Sciatic nerve (tissue), 2 donors: ENCODE measurements around the gene SORL1. TPM values are rescaled to one million over a fixed set of nuclear protein-coding genes. Genes with fewer than 3 reads are reported as not detected.
"Not testable (repeated sequence)": the region's sequence is repeated elsewhere in the genome, so short reads cannot be mapped to it uniquely, and the experiment has no call there.

Experiments
- ATAC-seq: fragments of 200-7000 bp; cut with Tn5 transposase; one replicate; pipeline ENCODE4 v1.9.1; 2020; ENCODE audit warnings: mild to moderate bottlenecking, moderate library complexity
- DNase-seq: peaks from one replicate; pipeline ENCODE4 v3.0.0-alpha.2; 2020; ENCODE audit warnings: low spot score
- intact Hi-C: fragments of 100-400 bp; cut with DNase I; formaldehyde crosslinking; loops from one replicate; pipeline ENCODE4 v1.14.2; 2022
- total RNA-seq: library from RNA; stranded (reverse); fragmentation: NEBNext Ultra II Directional; extraction: Animal tissue kit (Norgen Biotek cat#: 25700); gene quantifications from one replicate; pipeline ENCODE4 v1.2.1, GENCODE V29; 2021
- donor health status: DM: no; HTN: no; CAD: no.
- donor health status: DM: no; HTN: no; CAD: no.

SORL1 gene
- total RNA-seq, 1 donor from 2014 or later = 45.1 TPM

GRCh38 chr11:121469910-121470309 lies 17.8 kb downstream of the SORL1 start:
- intact Hi-C loops = no loop called here
- no peak for ATAC-seq
- DNase-seq = no peak

DNA sequence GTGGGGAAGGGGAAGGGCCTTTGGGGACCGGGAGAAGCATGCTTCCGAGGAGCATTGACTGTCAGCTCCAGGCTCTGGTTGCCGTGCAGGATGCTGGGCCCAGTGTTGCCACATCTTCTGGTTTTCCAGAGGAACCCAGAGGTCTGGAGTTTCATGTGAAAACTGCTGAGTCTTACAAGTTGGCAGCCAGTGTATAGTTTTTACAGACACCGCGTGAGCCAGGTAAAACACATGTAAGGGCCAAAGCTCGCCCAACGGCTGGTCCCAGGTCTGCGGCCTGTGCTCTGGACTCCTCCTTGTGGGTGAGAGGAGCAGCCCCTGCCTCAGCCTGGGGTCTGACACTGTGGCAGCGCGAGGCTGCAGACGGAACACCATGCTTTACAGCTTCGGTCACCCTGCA lies 19.1 kb downstream of the SORL1 start:
- ATAC-seq (no peak), DNase-seq (no peak)
- intact Hi-C loops = no loop called here

DNA sequence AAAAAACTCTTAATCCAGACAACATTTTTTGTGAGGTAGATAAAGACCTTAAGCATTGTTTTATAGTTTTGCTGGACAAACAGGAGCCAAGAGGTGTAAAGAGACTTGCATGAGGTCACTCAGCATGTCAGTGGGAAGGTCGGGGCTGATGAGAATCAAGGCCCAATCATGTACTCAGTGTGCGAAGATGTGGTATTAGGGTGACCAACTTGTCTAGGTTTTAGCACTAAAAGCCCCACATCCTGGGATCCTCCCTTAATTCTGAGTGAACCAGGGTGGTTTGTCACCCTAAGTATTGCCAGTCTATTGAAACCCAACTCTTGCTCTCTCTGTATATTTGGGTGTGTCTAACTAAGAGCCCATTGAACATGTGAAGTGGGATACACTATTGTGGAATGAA lies 20.2 kb downstream of the SORL1 start:
- no peak for ATAC-seq
- no peak for DNase-seq
- intact Hi-C loops = no loop called here

- no peak for DNase-seq
- no peak for ATAC-seq
- intact Hi-C loops = no loop called here
Observed at GRCh38 chr11:121473064-121473777, 21.1 kb downstream of the SORL1 start.

DNA sequence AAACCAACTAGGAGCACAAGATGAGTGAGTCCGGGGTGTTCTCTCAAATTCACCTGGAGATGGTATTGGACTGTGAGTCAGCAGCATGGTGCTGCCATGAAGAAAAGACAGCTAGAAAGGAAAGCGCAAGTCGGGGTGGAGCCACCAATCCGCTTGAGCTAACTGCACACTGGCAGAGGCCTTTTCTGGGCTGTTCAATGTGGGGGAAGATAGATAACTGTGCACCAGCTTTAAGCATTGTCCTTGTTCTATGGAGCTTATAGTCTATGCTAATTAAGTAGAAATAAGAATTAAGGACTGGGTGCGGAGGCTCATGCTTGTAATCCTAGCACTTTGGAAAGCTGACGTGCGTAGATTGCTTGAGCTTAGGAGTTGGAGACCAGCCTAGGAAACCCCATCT lies 22.6 kb downstream of the SORL1 start:
- ATAC-seq = no peak
- intact Hi-C loops = no loop called here
- DNase-seq = no peak

DNA sequence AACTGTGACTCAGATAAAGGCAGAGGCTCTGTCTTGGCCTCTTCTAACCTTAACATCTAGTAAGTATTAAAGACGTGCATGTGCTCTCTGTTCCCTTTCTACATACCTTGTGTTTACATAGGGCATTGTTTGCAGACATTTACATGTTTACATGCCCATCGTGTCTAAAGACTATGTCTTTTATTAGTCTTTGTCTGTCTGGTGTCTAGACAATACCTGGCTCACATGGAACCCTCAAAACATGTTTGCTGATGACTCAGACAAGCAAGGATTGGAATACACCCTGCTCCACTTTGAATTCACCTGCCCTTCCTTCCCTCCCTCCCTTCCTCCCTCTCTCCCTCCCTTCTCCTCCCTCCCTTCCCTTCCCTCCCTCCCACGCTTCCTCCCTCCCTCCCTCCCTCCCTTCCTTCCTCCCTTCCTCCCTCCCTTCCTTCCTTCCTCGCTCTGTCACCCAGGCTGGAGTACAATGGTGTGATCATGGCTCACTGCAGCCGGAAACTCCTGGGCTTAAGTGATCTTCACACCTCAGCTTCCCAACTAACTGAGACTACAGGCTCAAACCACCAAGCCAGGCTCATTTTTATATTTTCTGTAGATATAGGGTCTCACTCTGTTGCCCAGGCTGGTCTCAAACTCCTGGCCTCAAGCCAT lies 24.4 kb downstream of the SORL1 start:
- intact Hi-C loops = no loop called here
- DNase-seq (no peak), ATAC-seq (no peak)

DNA sequence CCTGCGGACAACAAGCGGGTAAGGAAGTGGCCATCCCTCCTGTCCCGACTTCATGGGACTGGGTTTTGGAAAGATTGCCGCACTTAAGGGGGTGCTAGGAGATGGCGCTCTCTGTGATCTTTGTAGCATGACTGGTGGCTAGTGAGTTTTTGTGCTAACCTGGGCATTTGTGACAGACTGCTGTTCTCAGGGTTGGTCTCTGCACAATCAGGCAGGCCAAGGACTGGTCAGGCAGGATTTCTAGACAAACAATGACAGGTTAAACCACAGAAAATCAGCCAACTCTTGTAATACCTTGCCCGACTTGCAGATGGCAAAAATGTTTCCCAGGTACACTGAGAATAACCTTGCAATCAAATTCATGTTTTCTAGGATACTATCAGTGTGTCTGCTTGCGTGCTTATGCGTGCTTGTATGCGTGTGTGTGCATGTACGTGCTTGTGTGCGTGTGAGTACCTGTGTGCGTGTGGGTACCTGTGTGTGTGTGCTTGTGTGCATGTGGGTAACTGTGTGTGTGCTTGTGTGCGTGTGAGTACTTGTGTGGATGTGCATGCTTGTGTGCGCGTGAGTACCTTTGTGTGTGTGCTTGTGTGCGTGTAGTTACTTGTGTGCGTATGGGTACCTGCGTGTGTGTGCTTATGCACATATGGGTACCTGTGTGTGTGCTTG lies 26.2 kb downstream of the SORL1 start:
- ATAC-seq = peak; percentile 14
- intact Hi-C loops = no loop called here
- no peak for DNase-seq

DNA sequence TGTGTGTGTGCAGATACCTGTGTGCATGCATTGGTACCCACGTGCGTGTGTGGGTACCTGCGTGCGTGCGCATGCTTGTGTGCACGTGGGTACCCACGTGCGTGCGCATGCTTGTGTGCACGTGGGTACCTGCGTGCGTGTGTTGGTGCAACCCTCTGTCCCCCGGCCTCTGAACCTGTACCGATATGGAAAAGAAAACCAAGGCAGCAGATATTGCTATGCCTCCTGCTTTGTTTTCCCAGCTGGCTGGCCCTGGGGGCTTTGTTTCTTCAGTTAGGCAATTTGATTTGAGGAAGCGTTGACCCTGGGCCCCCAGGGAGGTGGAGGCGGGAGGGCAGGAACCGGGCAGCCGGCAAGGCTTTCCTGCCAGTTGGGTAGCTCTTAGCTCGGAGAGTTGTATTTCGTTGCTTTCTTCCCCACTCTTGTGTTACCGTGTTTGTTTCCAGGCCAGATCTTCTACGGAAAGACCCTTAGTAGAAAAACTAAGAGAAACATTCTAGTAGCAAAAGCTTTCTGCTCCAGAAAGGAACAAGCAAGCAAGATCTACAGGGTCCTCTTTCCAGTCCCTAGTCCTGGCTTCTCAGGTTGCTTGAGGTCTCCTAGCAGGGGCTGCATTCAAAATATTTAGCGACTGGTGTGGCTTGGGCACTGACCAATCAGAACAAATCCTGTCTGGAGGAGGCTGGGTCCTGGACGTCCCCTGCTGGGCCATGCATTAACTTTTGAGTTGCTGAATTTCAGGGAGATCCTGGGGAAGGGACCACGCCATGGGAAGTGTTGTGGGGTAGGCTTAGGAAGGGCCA lies 27.0 kb downstream of the SORL1 start:
- ATAC-seq = peak; percentile 52
- no peak for DNase-seq
- intact Hi-C loops = no loop called here

- intact Hi-C loops = no loop called here
- no peak for DNase-seq
- no peak for ATAC-seq
Observed at GRCh38 chr11:121479698-121480238, 27.7 kb downstream of the SORL1 start.

GRCh38 chr11:121481484-121482230 lies 29.5 kb downstream of the SORL1 start:
- ATAC-seq, intact Hi-C loops, DNase-seq: not testable (repeated sequence)

DNA sequence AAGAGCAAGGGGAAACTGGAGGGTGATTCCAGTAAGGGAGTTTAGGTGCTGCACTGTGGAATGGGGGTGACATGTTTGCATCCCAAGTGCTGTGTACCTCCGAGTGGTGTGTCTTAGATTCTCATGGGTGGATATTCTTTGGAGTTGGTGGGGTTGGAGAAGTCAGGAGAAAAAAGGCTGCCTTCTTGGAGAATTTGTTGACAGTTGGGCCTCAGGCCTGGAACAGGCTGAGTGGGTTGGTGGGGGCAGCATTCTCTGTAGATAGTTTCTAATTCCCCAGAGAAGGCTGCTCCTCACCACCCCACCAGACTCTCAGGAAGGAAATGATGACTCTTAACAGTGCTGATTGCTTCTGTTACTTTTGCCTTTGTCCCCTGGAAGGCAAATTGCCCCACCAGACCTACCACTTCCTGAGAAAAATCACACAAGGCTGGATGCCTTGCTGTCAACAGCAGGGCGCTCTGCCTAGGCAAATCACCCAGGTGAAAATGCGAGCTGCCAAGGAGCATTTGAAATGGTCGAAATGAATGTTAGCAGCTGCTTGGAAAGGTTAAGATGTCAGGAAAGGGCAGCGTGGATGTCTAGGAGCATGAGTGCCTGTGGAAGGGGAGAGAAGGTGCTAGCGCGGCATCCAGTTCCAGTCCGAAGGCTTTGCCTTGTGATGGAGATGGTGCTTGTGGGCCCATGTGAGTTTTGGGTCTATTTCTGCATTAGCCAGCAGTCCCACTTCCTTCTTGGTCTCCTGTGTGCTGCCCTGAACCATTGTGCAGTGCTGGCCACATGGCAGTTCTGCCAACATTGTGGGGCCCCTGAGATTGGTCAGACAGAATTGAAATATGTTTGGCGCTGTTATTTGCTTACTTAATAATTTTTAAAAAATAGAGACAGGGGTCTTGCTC lies 30.4 kb downstream of the SORL1 start:
- ATAC-seq (peak; percentile 51), DNase-seq (no peak)
- intact Hi-C loops = no loop called here

DNA sequence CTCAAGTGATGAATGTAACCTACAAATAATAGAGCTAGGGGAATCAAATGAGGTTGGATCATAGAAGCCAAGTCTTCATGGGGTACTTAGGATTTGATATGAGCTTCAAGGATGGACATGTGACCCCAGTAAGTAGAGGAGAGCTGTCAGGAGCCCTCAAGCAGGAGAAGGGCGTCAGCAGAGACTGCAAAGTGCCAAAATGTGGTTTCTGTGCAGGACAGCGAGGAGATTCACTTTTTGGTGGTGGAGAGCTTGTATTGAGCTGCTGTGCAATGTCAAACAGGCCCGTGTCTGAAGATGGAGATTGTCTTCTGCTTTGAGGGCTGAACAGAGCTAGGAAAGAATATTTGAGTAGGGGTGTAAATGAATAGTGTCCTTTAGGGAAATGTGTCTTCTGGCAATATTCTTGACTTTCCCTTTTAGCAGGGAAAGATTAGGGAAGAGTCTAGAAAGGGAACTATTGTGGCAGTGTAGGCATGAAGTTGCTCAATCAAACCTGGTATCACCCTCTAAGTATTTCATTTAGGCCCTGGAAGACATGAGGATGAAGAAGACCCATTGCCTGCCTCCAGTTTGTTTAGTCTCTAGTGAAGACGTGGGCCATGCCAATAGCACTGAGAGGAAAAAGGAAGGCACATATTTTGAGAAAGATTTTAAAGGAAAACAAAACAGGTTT lies 31.8 kb downstream of the SORL1 start:
- no peak for ATAC-seq
- intact Hi-C loops = no loop called here

DNA sequence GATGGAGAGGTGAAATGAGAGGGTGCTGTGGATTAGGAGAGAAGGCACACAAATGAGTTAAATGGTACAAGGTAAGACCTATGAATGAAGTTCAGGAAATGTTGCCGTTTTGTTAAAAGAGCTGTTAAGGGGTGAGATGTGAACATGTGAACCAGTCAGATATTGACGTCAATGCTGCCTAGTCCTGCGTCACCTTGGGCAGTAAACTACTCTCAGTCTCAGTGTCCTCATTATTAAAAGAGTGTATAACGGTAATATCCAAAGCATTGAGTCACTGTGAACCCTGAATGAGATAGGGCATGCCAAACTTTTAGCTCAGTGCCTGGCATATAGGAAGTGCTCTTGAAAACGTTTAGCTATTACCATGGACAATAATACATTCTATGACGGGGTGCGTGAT lies 33.1 kb downstream of the SORL1 start:
- ATAC-seq (no peak), DNase-seq (no peak)
- intact Hi-C loops = no loop called here

More for the DNA sequence above, 31.8 kb downstream of the SORL1 start:
- no peak for DNase-seq

DNA sequence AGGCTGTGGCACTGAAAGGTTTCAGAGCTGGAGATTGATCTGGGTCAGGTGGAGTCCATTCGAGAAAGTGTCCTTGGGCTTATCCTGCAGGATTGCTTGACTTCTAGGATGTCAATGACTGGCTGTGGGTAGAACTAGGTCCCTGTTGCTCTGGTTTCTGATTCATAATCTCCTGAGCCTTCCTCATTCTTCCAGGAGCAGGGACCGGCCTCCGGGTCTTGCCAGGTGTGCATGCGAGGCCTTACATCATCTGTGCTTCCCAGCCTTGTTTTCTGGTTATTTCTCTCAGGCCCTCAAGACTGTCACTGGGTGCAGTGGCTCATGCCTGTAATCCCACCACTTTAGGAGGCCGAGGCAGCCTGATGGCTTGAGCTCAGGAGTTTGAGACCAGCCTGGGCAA lies 33.9 kb downstream of the SORL1 start:
- intact Hi-C loops = no loop called here
- ATAC-seq (no peak), DNase-seq (no peak)

DNA sequence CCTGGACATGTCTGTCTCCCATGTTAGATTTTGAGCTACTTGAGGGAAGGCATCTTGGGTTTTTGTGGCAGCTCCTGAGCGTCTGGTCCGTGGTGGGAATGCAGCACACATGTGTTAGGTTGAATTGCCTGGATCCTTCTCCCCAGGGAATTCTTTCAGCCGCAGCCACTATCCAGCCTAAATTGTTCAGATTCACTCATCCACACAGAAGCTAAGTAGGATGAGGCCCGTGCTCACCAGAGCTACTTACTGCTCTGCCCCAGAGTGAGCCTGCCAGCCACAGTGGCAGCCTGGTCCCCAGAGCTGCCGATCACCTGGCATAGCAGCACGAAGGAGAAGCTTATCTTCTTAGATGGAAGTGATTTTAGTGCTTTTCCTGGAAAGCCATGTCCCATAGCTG lies 35.1 kb downstream of the SORL1 start:
- no peak for DNase-seq
- intact Hi-C loops = no loop called here
- ATAC-seq = no peak

DNA sequence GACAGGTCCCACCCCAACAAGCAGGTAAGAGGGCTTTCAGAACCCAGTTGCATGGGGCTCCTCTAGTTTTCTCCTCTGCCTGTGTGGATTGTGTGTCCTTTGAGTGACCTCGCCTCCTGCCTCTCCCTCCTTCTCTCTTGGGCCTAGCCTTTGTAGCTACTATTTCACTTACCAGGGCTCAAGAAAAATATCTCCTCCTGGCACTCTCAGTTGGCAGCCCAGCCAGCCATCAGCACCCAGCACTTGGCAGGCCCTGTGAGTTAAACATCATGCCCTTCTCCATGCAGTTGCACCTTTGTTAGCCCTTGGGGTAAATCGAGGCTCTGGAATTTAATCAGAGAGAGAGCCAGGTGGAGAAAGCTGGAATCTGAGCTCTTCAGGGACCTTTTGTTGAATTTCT lies 36.1 kb downstream of the SORL1 start:
- ATAC-seq = no peak
- intact Hi-C loops = no loop called here

GRCh38 chr11:121488641-121489040 lies 36.5 kb downstream of the SORL1 start:
- intact Hi-C loops = no loop called here
- DNase-seq = no peak
- ATAC-seq = no peak

More for the DNA sequence above, 36.1 kb downstream of the SORL1 start:
- DNase-seq = no peak
